Measurements from ENCODE around the gene SELENOT. TPM values are rescaled to one million over a fixed set of nuclear protein-coding genes. Genes with fewer than 3 reads are reported as not detected.

Gene SELENOT
- total RNA-seq, 1 experiment from 2014 or later: 81.6 TPM

DNA sequence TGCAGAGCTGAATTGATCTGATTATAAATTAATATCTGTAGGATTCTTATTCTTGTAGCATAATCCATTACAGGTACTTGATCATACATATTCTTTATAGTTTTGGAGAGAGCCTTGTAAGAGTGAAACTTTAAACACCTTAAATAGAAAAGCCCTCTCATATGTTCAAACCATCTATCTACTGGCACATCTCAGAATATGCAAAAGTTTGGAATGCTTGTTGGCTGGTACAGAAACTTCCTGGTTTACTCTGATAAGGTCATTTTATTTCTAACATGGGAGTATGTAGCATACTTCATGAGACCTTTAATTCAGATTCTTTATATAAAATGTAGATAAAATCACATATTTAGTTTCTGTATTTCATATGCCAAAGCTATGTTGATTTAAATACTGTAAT lies 21.9 kb upstream of the SELENOT start:
- no peaks in the 10 kb centered on the region for H3K9me2 ChIP-seq (ENCODE audit: insufficient read depth)
- 0 out of 2 replicates have a peak, but pooled peaks cover 8% of the 10 kb centered on the region for H4K20me1 ChIP-seq (ENCODE audit: insufficient read depth)
- intact Hi-C loops (cut with micrococcal nuclease): no loop called here
- no peak overlapping the region for H3K27ac ChIP-seq (ENCODE audit: low read depth, low read length)
- H3K27me3 ChIP-seq (ENCODE audit: insufficient read depth, low read length): no peaks in the 10 kb centered on the region
- no peaks in the 10 kb centered on the region for H3K9me3 ChIP-seq (ENCODE audit: control insufficient read depth in 1 of 2, insufficient read depth in 1 of 2, low read depth in 1 of 2, low read length in 2 of 2)
- no peaks in the 10 kb centered on the region for H3K4me1 ChIP-seq (ENCODE audit: control insufficient read depth in 1 of 2, insufficient read depth in 2 of 2, low read length in 2 of 2)
- BruUV-seq (replicated peaks): no TSS peak
- H3K36me3 ChIP-seq (ENCODE audit: control insufficient read depth in 1 of 2, insufficient read depth in 2 of 2, low read length in 2 of 2): peaks cover 39 to 44% of the 10 kb centered on the region in 2 experiments
- no peak overlapping the region for H3K4me2 ChIP-seq (ENCODE audit: low read length)
- no peak overlapping the region for H3K9ac ChIP-seq (ENCODE audit: low read length)
- peaks cover 76% of the 10 kb centered on the region for H3K79me2 ChIP-seq (ENCODE audit: insufficient read depth, low read length)
- CTCF ChIA-PET: no interaction called here
- no peak overlapping the region for H2AFZ ChIP-seq (ENCODE audit: low read depth, low read length, poor library complexity, severe bottlenecking)
- TF ChIP-seq CBX3 (IDR thresholded peaks at IDR 0.05; ENCODE audit: low read depth) (no peak), ELF1 (IDR thresholded peaks at IDR 0.05; ENCODE audit: borderline replicate concordance, low read depth) (no peak), SIN3A (IDR thresholded peaks at IDR 0.05; ENCODE audit: low read depth) (no peak), JUND (IDR thresholded peaks at IDR 0.05) (no peak), POLR2AphosphoS5 (IDR thresholded peaks at IDR 0.05; ENCODE audit: low read depth, low read length) (no peak), SP1 (IDR thresholded peaks at IDR 0.05; ENCODE audit: low read depth) (no peak), SRF (IDR thresholded peaks at IDR 0.05; ENCODE audit: low read depth) (no peak), EZH2phosphoT487 (IDR thresholded peaks at IDR 0.05; ENCODE audit: borderline replicate concordance) (no peak), EGR1 (IDR thresholded peaks at IDR 0.05; ENCODE audit: low read depth) (no peak), EZH2 (IDR thresholded peaks at IDR 0.05) (no peak), TCF7L2 (IDR thresholded peaks at IDR 0.05; ENCODE audit: borderline replicate concordance, extremely low read depth, insufficient read depth, insufficient read length) (no peak), FOSL1 (IDR thresholded peaks at IDR 0.05; ENCODE audit: low read depth) (no peak)
- TF ChIP-seq, protein P1, sequence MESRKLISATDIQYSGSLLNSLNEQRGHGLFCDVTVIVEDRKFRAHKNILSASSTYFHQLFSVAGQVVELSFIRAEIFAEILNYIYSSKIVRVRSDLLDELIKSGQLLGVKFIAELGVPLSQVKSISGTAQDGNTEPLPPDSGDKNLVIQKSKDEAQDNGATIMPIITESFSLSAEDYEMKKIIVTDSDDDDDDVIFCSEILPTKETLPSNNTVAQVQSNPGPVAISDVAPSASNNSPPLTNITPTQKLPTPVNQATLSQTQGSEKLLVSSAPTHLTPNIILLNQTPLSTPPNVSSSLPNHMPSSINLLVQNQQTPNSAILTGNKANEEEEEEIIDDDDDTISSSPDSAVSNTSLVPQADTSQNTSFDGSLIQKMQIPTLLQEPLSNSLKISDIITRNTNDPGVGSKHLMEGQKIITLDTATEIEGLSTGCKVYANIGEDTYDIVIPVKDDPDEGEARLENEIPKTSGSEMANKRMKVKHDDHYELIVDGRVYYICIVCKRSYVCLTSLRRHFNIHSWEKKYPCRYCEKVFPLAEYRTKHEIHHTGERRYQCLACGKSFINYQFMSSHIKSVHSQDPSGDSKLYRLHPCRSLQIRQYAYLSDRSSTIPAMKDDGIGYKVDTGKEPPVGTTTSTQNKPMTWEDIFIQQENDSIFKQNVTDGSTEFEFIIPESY (IDR thresholded peaks at IDR 0.05; ENCODE audit: extremely low read depth, insufficient replicate concordance, low read length): no peak
- TF ChIP-seq, protein P2, sequence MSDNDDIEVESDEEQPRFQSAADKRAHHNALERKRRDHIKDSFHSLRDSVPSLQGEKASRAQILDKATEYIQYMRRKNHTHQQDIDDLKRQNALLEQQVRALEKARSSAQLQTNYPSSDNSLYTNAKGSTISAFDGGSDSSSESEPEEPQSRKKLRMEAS (IDR thresholded peaks at IDR 0.05): no peak
- H3K4me3 ChIP-seq (replicated peaks in 1 of 2; ENCODE audit: low read depth in 1 of 2, low read length in 2 of 2): no peak overlapping the region
- POLR2A ChIA-PET: no interaction called here
- DNase-seq (ENCODE audit: low read depth, low spot score): no peak
- RAD21 ChIA-PET (ENCODE audit: low non-redundant PET in 1 of 2, low total read pairs in 2 of 2, uncharacterized antibody in 2 of 2, unreplicated experiment in 2 of 2): no interaction called here
- no peak for ATAC-seq
